PFSK-1 (cell line): ENCODE measurements around the gene SETDB1.

Source experiments
- POLR2AphosphoS5 ChIP-seq: IDR thresholded peaks from 2 replicates; pipeline ENCODE4 v1.6.1; 2012; ENCODE audit warnings: low read depth, mild to moderate bottlenecking, control low read depth, low read length, moderate library complexity
- SIN3A ChIP-seq: IDR thresholded peaks from 2 replicates; pipeline ENCODE4 v1.6.1; 2012; ENCODE audit warnings: mild to moderate bottlenecking, low read length, moderate library complexity, borderline replicate concordance; ENCODE audit not compliant: insufficient read depth
- TAF1 ChIP-seq: IDR thresholded peaks from 2 replicates; pipeline ENCODE4 v1.6.1; 2012; ENCODE audit warnings: low read length, control low read depth, borderline replicate concordance; ENCODE audit not compliant: insufficient read depth
- TF ChIP-seq, protein P1 (sequence below), 2 experiments: IDR thresholded peaks; 2 replicates each; pipeline versions ENCODE4 v1.6.1 to v1.8.0; 2011 to 2012; ENCODE audit warnings: low read depth in 2 of 2, low read length in 2 of 2, control low read depth in 1 of 2, inconsistent platforms in 1 of 2, mild to moderate bottlenecking in 1 of 2, moderate library complexity in 1 of 2; ENCODE audit not compliant: insufficient read depth in 1 of 2

DNA sequence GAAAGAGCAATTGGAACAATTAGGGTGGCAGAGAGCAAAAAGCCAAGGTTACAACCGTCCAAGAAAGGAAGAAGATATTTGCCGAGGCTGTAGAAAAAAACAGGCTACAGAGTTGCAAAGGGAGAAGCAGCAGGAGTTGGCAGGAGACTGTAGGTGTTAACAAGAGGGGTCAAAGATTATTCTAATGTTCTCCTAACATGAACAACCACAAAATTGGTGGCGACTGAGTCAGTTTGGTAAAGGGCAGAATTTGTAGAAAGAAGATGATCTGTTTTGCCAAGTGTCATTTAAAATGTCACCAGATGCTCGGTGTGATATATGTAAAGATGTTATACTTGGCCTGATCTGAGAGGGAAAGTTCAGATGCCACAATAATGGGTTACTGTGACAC is 81.7 kb downstream of the SETDB1 start:
- no peak for TF ChIP-seq SIN3A
- no peak for TF ChIP-seq TAF1
- TF ChIP-seq POLR2AphosphoS5 = no peak
- TF ChIP-seq, protein P1, sequence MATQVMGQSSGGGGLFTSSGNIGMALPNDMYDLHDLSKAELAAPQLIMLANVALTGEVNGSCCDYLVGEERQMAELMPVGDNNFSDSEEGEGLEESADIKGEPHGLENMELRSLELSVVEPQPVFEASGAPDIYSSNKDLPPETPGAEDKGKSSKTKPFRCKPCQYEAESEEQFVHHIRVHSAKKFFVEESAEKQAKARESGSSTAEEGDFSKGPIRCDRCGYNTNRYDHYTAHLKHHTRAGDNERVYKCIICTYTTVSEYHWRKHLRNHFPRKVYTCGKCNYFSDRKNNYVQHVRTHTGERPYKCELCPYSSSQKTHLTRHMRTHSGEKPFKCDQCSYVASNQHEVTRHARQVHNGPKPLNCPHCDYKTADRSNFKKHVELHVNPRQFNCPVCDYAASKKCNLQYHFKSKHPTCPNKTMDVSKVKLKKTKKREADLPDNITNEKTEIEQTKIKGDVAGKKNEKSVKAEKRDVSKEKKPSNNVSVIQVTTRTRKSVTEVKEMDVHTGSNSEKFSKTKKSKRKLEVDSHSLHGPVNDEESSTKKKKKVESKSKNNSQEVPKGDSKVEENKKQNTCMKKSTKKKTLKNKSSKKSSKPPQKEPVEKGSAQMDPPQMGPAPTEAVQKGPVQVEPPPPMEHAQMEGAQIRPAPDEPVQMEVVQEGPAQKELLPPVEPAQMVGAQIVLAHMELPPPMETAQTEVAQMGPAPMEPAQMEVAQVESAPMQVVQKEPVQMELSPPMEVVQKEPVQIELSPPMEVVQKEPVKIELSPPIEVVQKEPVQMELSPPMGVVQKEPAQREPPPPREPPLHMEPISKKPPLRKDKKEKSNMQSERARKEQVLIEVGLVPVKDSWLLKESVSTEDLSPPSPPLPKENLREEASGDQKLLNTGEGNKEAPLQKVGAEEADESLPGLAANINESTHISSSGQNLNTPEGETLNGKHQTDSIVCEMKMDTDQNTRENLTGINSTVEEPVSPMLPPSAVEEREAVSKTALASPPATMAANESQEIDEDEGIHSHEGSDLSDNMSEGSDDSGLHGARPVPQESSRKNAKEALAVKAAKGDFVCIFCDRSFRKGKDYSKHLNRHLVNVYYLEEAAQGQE (IDR thresholded peaks at IDR 0.05; ENCODE audit: insufficient read depth in 1 of 2, low read depth in 2 of 2, low read length in 2 of 2) = no peak
